Activated CD8-positive, alpha-beta T cell treated with anti-CD3 and anti-CD28 coated beads for 36 hours (primary cell): Measurements from ENCODE around the gene GATAD2A. TPM values are rescaled to one million over a fixed set of nuclear protein-coding genes. Genes with fewer than 3 reads are reported as not detected.

Experiments used
- ATAC-seq: fragments of 200-7000 bp; cut with Tn5 transposase; one replicate; pipeline ENCODE4 v1.10.0; 2021; ENCODE audit warnings: mild to moderate bottlenecking, moderate library complexity
- CTCF ChIA-PET: fragments of 350-600 bp; sonication (Branson Sonifier 250); formaldehyde crosslinking; loops from one replicate; lab custom pipeline; 2021; ENCODE audit warnings: antibody characterized with exemption; lab: Charles Lee
- POLR2A ChIA-PET: fragments of 350-600 bp; sonication (Branson Sonifier 250); formaldehyde crosslinking; loops from one replicate; lab custom pipeline; 2021; ENCODE audit warnings: antibody characterized with exemption; lab: Charles Lee
- DNase-seq: peaks from one replicate; pipeline ENCODE4 v3.0.0-alpha.2; 2020
- H3K27ac Mint-ChIP-seq: one replicate; pipeline ENCODE4 v1.8.0; 2021; ENCODE audit warnings: mild to moderate bottlenecking, mixed read lengths
- H3K27me3 Mint-ChIP-seq: one replicate; pipeline ENCODE4 v1.8.0; 2021; ENCODE audit warnings: mixed read lengths
- H3K36me3 Mint-ChIP-seq: one replicate; pipeline ENCODE4 v1.8.0; 2021; ENCODE audit warnings: low read depth, mixed read lengths
- H3K4me1 Mint-ChIP-seq: one replicate; pipeline ENCODE4 v1.8.0; 2021; ENCODE audit warnings: low read depth, mixed read lengths
- H3K4me3 Mint-ChIP-seq: one replicate; pipeline ENCODE4 v1.8.0; 2021; ENCODE audit warnings: mild to moderate bottlenecking, moderate library complexity, mixed read lengths
- H3K9me3 Mint-ChIP-seq: one replicate; pipeline ENCODE4 v1.8.0; 2021; ENCODE audit warnings: mixed read lengths
- CTCF ChIP-seq: fragments of 200-600 bp; IDR thresholded peaks from one replicate; pipeline ENCODE4 v1.8.0; 2022; ENCODE audit warnings: antibody characterized with exemption, mild to moderate bottlenecking
- intact Hi-C: fragments of 100-400 bp; cut with micrococcal nuclease; formaldehyde crosslinking; loops from one replicate; pipeline ENCODE4 v1.10.0; 2022
- total RNA-seq, 2 experiments: library from RNA; stranded (reverse); gene quantifications; one replicate each; pipeline ENCODE4 v1.2.3, GENCODE V29; 2021

The GATAD2A gene
- total RNA-seq, 2 experiments from 2014 or later = 132 to 136 TPM

GRCh38 chr19:19495614-19496603, 90.4 kb downstream of the GATAD2A start:
- CTCF ChIA-PET = no interaction called here

GRCh38 chr19:19498255-19498991, 92.9 kb downstream of the GATAD2A start:
- intact Hi-C loops = no loop called here
- POLR2A ChIA-PET = no interaction called here
- Mint-ChIP-seq H3K27me3 (no peaks in the 10 kb centered on the region), H3K27ac (no peak overlapping the region), H3K4me1 (peaks cover 6% of the 10 kb centered on the region), H3K36me3 (peaks cover 55% of the 10 kb centered on the region), H3K4me3 (no peak overlapping the region), H3K9me3 (no peaks in the 10 kb centered on the region)
- no peak for TF ChIP-seq CTCF
- CTCF ChIA-PET = no interaction called here
- ATAC-seq (no peak), DNase-seq (no peak)

More at GRCh38 chr19:19495614-19496603, 90.4 kb downstream of the GATAD2A start:
- peaks cover 39% of the 10 kb centered on the region for H3K36me3 Mint-ChIP-seq
- intact Hi-C loops = no loop called here
- DNase-seq (no peak), ATAC-seq (no peak)
- peaks cover 6% of the 10 kb centered on the region for H3K4me1 Mint-ChIP-seq
- no peaks in the 10 kb centered on the region for H3K9me3 Mint-ChIP-seq
- peak overlapping the region; percentile 42 for H3K27ac Mint-ChIP-seq
- no peak overlapping the region for H3K4me3 Mint-ChIP-seq
- TF ChIP-seq CTCF = no peak
- POLR2A ChIA-PET = no interaction called here
- no peaks in the 10 kb centered on the region for H3K27me3 Mint-ChIP-seq

- CTCF ChIA-PET = no interaction called here
- no peak for TF ChIP-seq CTCF
- Mint-ChIP-seq H3K9me3 (no peaks in the 10 kb centered on the region), H3K27ac (no peak overlapping the region), H3K4me3 (no peak overlapping the region), H3K4me1 (no peaks in the 10 kb centered on the region), H3K36me3 (peaks cover 53% of the 10 kb centered on the region), H3K27me3 (no peaks in the 10 kb centered on the region)
- POLR2A ChIA-PET = no interaction called here
- ATAC-seq (no peak), DNase-seq (no peak)
- intact Hi-C loops = no loop called here
These were observed 94.0 kb downstream of the GATAD2A start for GRCh38 chr19:19499272-19499995.

GRCh38 chr19:19500975-19501644, 95.6 kb downstream of the GATAD2A start:
- Mint-ChIP-seq H3K36me3 (peaks cover 40% of the 10 kb centered on the region), H3K4me1 (no peaks in the 10 kb centered on the region), H3K27me3 (no peaks in the 10 kb centered on the region), H3K4me3 (no peak overlapping the region), H3K27ac (no peak overlapping the region), H3K9me3 (no peaks in the 10 kb centered on the region)
- POLR2A ChIA-PET = no interaction called here
- DNase-seq = no peak
- no peak for TF ChIP-seq CTCF
- CTCF ChIA-PET = no interaction called here
- intact Hi-C loops = no loop called here
- ATAC-seq = no peak
